Cardiac muscle cell (in vitro differentiated cells and primary cell): ENCODE results near the gene ANO10. TPM values are rescaled to one million over a fixed set of nuclear protein-coding genes. Genes with fewer than 3 reads are reported as not detected.
"Not testable (repeated sequence)": the region's sequence is repeated elsewhere in the genome, so short reads cannot be mapped to it uniquely, and the experiment has no call there.

Experiments used
- DNase-seq, 2 donors: peaks; one replicate each; pipeline versions ENCODE4 v3.0.0 to v3.0.0-alpha.2; 2010 to 2017; ENCODE audit warnings: low read depth in 1 of 2, low spot score in 1 of 2
- H3K27ac ChIP-seq: fragments of 200-600 bp; sonication (generic); 2 replicates; pipeline ENCODE4 v1.5.1; 2016
- H3K27me3 ChIP-seq: fragments of 200-600 bp; sonication (generic); 2 replicates; pipeline ENCODE4 v1.6.0; 2016; ENCODE audit warnings: control low read depth
- H3K36me3 ChIP-seq: fragments of 200-600 bp; sonication (generic); 2 replicates; pipeline ENCODE4 v1.5.1; 2016; ENCODE audit warnings: control low read depth
- H3K4me1 ChIP-seq: fragments of 200-600 bp; sonication (generic); 2 replicates; pipeline ENCODE4 v1.8.1; 2017; ENCODE audit warnings: low read depth, mild to moderate bottlenecking, mixed run types
- H3K4me3 ChIP-seq: fragments of 200-600 bp; sonication (generic); 2 replicates; pipeline ENCODE4 v1.5.1; 2016; ENCODE audit warnings: mild to moderate bottlenecking
- H3K9me3 ChIP-seq: fragments of 200-600 bp; sonication (generic); 2 replicates; pipeline ENCODE4 v1.5.1; 2017; ENCODE audit warnings: low read depth, mild to moderate bottlenecking, control low read depth
- CTCF ChIP-seq: IDR thresholded peaks from 2 replicates; pipeline ENCODE4 v1.5.1; 2012; ENCODE audit warnings: low read depth, mild to moderate bottlenecking, low read length
- polyA plus RNA-seq: library from polyadenylated mRNA; unstranded; fragments of >200 nt; fragmentation: Nextera tagmentation; extraction: Ambion mirVana; gene quantifications from 2 replicates; pipeline ENCODE4 v1.2.1, GENCODE V29; 2016
- total RNA-seq: library from RNA; depleted of rRNA; stranded (reverse); fragments of >200 nt; gene quantifications from 2 replicates; pipeline ENCODE4 v1.2.3, GENCODE V29; 2016

The ANO10 gene
- total and polyA plus RNA-seq, 2 experiments from 2014 or later, result 15.0 to 36.6 TPM

- Histone ChIP-seq H3K27me3 (no peaks in the 10 kb centered on the region), H3K36me3 (no peaks in the 10 kb centered on the region), H3K4me3 (no peak overlapping the region), H3K9me3 (no peaks in the 10 kb centered on the region), H3K4me1 (peaks cover 14% of the 10 kb centered on the region), H3K27ac (peak overlapping the region; percentile 93)
- no peak for TF ChIP-seq CTCF
- no peak for DNase-seq
Measured at GRCh38 chr3:43583481-43583880, 38.3 kb downstream of the ANO10 start.

- no peaks in the 10 kb centered on the region for H3K9me3 ChIP-seq
- H3K27me3 ChIP-seq, result no peaks in the 10 kb centered on the region
- no peak overlapping the region for H3K4me3 ChIP-seq
- DNase-seq, result peak in 1 of 2 donors; percentile 30
- peak overlapping the region; percentile 93 for H3K27ac ChIP-seq
- no peak for TF ChIP-seq CTCF
- no peaks in the 10 kb centered on the region for H3K36me3 ChIP-seq
- H3K4me1 ChIP-seq, result peaks cover 14% of the 10 kb centered on the region
Measured at GRCh38 chr3:43582866-43583265, 38.9 kb downstream of the ANO10 start.

- Histone ChIP-seq H3K4me1 (peaks cover 14% of the 10 kb centered on the region), H3K4me3 (no peak overlapping the region), H3K27me3 (no peaks in the 10 kb centered on the region), H3K9me3 (no peaks in the 10 kb centered on the region), H3K27ac (no peak overlapping the region), H3K36me3 (no peaks in the 10 kb centered on the region)
- no peak for DNase-seq
- no peak for TF ChIP-seq CTCF
Measured at GRCh38 chr3:43581343-43581742, 40.5 kb downstream of the ANO10 start.

- DNase-seq, result no peak
- H3K4me1 ChIP-seq, result peaks cover 14% of the 10 kb centered on the region
- H3K27ac ChIP-seq, result no peak overlapping the region
- no peaks in the 10 kb centered on the region for H3K27me3 ChIP-seq
- H3K9me3 ChIP-seq, result no peaks in the 10 kb centered on the region
- TF ChIP-seq CTCF, result no peak
- H3K4me3 ChIP-seq, result no peak overlapping the region
- H3K36me3 ChIP-seq, result no peaks in the 10 kb centered on the region
Measured at GRCh38 chr3:43580181-43580580, 41.6 kb downstream of the ANO10 start.

- DNase-seq, result no peak
- no peaks in the 10 kb centered on the region for H3K36me3 ChIP-seq
- no peaks in the 10 kb centered on the region for H3K9me3 ChIP-seq
- H3K27ac ChIP-seq, result no peak overlapping the region
- TF ChIP-seq CTCF, result no peak
- H3K4me1 ChIP-seq, result no peaks in the 10 kb centered on the region
- no peaks in the 10 kb centered on the region for H3K27me3 ChIP-seq
- no peak overlapping the region for H3K4me3 ChIP-seq
Measured at GRCh38 chr3:43573576-43573975, 48.2 kb downstream of the ANO10 start.

GRCh38 chr3:43565661-43566341 is 56.0 kb downstream of the ANO10 start:
- H3K27ac ChIP-seq, H3K4me3 ChIP-seq: not testable (repeated sequence)

More at GRCh38 chr3:43565661-43566341, 56.0 kb downstream of the ANO10 start:
- DNase-seq, H3K9me3 ChIP-seq, H3K4me1 ChIP-seq, H3K27me3 ChIP-seq, H3K36me3 ChIP-seq: not testable (repeated sequence)
